Activated effector memory CD4-positive, alpha-beta T cell treated with Interleukin-2 at 50 U/mL for 16 hours (primary cell): ENCODE results near the gene NOL8.

ENCODE experiments used
- DNase-seq: peaks from one replicate; pipeline ENCODE4 v3.0.0-alpha.2; 2020

Gene NOL8

GRCh38 chr9:92310562-92310961 lies 14.6 kb downstream of the NOL8 start:
- no peak for DNase-seq

DNA sequence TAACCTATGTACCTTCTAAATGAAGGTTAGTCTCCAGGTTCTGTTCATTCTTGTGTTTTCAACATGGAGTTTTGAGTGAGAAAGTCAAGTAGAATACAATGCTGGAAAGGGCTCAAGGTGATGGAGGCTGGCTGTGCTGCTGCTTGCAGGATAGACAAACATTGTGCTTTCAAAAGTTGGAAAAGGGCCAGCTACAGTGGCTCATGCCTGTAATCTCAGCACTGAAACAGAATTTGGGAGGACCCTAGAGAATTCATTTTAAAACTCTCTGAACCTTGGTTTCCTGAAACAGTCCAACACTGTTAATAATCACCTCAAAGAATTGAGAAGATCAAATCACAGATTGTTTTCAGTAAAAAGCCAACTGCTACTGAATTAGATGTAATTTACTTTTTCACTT lies 16.3 kb downstream of the NOL8 start:
- no peak for DNase-seq

DNA sequence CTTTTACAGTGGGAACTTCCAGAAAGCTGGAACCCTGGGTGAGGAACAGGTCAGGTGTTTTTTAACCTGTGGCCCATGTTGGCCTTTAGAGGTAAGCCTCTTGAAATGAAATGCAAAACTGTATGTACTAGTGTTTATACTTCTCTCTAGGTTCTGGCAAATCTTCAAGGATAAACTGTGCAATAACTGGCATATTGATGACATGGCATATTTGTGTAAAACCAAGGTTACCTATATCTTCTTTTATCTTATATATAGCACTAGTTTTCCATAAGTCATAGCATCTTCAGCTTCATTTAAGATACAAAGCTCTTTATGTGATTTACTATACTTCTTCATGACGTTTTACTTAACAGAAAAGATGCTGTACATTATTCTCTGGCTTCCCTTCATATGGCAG lies 24.2 kb downstream of the NOL8 start:
- DNase-seq, result no peak

GRCh38 chr9:92299116-92299515 lies 26.0 kb downstream of the NOL8 start:
- DNase-seq, result no peak

- no peak for DNase-seq
Measured at GRCh38 chr9:92298036-92298435, 27.1 kb downstream of the NOL8 start.

GRCh38 chr9:92297611-92298010 lies 27.5 kb downstream of the NOL8 start:
- DNase-seq, result no peak

GRCh38 chr9:92295827-92296258 lies 29.3 kb downstream of the NOL8 start:
- DNase-seq, result no peak

- no peak for DNase-seq
Measured at GRCh38 chr9:92295240-92295790, 29.8 kb downstream of the NOL8 start.

DNA sequence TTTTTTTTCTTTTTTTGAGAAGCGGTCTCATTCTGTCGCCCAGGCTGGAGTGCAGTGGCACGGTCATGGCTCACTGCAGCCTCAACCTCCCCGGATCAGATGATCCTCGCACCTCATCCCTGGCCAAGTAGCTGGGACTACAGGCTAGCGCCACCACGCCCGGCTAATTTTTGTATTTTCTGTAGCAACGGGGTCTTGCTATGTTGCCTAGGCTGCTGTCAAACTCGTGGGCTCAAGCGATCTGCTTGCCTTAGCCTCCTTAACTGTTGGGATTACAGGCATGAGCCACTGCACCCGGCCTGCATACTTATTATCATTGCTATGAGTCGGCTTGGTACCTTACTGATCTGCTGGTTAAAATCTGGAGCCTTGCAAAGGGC lies 30.9 kb downstream of the NOL8 start:
- peak; percentile 5 for DNase-seq

DNA sequence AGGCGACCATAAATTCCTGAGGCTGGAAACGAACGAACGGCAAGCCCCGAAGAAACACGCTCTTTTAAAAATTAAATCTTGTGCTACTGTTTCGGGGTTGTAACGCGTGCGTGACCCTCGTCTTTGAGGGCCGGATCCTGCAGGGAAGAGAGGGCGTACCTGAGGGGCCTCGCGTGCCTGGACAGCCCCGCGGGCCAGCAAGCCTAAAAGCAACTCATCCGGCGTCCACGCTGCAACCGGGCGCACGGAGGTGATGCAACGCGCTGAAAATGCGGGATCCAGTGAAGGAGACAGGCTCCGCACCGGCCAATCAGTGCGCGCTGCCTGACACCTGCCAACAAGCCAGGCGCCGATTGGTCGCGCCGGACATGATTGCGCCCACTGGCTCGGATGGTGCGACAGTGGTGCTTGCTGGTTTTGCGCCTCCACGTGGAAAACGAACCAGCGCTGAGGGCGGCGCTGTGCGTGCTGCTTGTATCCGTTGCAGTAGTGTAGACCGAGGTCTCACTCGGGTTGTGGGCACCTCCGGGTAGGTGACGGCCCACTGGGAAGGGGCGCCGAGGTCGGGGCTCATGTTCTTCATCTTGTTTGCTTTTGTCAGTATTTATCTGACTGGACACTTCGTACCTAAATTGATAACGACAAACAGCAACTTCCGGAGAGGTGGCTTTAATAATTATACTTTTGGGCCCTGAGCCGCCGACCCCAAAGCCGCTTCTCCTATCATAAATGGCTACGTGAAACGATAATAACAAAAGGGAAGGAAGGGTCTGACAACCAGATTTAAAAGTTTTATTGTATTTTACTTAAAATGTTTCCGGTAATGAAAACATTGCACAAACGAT lies 31.5 kb downstream of the NOL8 start, which contains the start of gene IARS1:
Gene IARS1 (minus strand): TSS at position 246 of the 845 bp plus-strand sequence. CDS start 4,278 bp downstream, outside the sequence.
- DNase-seq, result peak; percentile 100

DNA sequence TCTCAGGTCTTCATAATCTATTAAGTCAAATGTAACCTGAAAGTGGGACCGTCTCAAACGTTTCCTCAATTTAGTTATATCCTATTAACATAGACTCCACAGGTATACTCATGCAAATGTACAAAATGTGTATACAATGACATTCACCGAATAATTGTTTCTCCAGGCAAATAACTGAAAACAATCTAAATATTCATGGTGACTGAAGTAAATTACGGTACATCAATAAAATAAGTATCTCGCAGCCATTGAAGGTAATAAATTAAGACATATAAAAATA lies 32.1 kb downstream of the NOL8 start:
- DNase-seq, result no peak

DNA sequence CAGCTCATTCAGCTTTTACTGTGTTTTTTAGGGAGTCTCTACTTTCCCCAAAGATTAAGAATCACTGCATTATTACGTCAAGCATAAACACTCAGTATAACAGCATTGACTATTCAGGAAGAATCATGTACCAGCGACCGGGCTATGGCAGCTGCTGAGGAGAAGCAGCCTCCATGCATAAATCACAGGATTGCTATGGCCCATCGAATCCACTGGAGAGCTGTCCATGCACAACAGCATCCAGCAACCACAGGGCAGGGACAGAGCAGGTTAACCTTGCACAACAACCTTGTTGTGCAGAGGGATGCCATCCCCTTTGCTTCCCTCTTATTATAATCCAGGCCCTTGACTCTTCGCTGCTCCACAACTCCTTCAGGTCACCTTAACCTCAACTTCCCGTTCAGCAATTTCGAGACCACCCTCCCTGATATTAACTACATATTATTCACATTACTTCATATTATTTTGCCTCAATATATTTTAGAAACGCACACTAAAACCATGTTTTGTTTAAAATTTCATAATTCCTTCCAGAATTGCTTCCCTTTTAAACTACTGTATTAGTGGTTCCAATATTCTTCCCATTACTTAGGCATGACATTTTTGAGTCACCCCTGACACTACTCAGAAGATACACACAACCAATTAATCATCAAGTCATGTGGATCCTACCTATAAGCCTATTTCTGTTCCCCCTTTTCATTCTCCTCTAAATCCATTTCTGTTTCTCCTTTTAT lies 32.6 kb downstream of the NOL8 start:
- no peak for DNase-seq

DNA sequence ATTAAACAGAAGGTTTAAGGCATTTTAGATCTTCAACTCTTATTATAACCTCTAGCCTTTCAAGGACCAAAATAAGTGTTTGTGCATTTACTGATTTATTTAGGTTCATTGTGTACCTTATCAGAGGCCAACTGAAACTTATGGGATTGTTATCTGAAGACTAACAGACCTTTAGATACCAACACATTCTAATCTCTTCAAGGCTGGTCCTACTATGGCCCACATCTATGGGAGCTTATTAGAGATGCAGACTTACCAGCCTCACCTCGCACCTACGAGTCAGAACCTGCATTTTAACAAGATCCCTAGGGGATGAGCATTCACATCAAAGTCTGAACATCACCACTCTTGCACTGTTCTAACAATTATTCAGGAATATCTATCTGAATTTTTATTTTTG lies 33.6 kb downstream of the NOL8 start:
- no peak for DNase-seq

GRCh38 chr9:92290785-92291429 lies 34.2 kb downstream of the NOL8 start:
- no peak for DNase-seq

- DNase-seq, result no peak
Measured at GRCh38 chr9:92289708-92290390, 35.3 kb downstream of the NOL8 start.

DNA sequence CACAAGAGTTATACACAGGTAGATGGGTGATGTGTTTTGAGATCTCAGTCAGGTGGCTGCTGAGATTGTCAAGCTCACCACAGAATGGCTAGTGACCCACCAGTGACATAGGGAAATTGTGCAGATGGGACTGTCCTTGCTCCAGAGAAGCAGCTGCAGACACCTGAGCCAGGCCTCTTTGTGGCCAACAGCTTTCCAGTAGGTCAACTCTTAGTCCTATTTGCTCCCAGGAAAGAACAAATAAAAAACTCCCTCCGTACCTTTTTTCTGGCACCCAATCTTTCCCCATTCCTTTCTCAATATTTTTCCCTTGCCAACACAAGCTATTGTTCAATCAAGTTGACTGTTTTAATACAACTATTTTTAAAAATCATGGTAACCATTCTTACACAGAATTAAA lies 45.8 kb downstream of the NOL8 start:
- no peak for DNase-seq

GRCh38 chr9:92278110-92278509 lies 47.0 kb downstream of the NOL8 start:
- no peak for DNase-seq

DNA sequence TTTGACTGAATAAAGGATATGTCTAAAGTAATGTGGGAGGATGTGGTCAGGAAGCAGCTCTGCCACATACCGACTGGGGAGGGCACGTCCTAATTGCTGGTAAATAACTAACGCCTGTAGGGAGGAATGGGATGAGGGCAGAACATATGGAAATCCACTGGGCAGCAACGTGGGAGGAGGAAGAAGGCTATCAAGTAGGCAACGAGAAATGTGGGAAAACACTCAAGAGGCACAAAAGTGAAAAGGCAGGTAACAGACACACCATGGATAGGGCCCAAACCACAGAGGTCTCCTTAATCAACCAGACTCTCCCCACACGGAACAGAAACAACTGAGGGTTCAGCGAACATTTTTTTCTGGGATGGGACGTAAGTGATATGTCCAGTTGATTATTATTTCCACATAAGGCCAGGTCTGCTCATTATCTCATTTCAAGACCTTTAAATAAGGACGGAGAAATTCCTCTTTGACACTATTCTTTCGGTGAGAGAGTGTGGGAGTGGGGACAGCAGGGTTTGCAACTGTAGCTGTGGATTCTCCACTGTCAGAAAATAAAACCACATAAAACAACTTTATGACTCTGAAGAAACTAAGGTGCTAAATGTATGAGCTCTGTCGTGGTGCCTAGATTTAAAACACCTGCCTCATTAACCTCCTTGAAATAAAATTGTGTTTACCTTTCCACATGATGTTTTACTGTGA lies 48.7 kb downstream of the NOL8 start:
- no peak for DNase-seq

DNA sequence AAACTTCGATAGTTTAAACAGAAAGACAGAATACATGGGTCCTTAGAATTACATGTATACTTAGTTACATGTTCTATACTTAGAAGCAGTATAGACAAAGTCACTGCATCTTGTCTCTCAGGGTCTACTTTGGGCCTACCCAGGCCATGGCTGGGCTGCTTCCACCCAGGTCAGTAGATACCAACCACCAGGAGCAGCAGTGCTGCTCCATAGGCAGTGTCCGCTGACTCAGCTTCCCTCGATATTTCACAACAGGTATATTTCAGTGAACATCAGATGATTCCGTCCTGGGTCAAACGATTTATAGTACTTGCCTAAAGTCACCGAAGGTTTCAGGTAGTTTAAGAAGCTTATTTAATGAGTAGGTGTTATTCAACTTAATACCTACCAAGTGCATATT lies 49.6 kb downstream of the NOL8 start:
- DNase-seq, result no peak

DNA sequence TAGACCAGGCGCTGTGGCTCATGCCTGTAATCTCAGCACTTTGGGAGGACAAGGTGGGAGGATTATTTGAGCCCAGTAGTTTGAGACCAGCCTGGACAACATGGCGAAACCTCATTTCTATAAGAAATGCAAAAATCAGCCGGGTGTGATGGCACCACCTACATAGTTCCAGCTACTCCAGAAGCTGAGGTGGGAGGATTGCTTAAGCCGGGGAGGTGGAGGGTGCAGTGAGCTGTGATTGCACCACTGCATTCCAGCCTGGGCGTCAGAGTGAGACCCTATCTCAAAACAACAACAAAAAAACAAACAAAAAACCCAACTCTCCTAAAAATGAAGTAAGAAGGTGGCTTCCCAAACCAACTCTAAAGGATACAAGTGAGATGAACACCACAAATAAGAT lies 54.6 kb downstream of the NOL8 start:
- DNase-seq, result no peak

DNA sequence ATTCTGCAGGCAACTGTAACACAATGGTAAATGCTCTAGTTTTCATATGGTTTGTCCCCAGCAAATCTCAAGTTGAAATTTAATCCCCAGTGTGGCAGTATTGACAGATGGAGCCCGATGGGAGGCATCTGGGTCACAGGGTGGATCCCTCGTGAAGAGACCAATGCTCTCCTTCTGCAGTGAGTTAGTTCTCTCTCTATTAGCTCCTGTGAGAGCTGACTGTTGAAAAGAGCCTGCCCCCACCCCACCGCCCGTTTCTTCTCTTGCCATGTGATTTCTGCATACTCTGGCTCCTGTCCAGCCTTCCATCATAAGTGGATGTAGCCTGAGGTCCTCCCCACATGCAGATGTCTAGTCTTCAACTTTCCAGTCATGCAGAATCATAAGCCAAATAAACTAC lies 58.7 kb downstream of the NOL8 start:
- no peak for DNase-seq

GRCh38 chr9:92265154-92265553 lies 60.0 kb downstream of the NOL8 start:
- DNase-seq, result no peak
